ENCODE results near the gene TRERF1. TPM values are rescaled to one million over a fixed set of nuclear protein-coding genes. Genes with fewer than 3 reads are reported as not detected.

TRERF1 gene
- total RNA-seq, 4 donors from 2014 or later = 6.9 to 12.1 (median 8.8) TPM

DNA sequence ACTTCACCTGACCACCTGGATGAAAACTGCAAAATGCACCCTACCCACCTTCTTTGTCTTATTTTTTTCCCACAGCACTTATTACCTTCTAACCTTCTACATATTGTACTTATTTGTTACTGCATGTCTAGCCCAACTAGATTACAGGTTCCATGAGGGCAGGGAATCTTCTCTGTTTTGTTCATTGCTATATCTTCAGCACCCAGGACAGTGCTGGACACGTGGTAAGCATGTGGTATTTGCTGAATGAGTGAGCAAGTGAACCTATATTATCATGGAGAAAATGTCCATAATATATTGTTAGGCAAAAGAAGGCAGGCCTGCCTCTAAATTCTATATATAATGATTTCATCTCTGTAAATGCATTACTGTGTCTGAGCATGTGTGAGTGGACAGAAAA lies 107.0 kb downstream of the TRERF1 start:
- DNase-seq (ENCODE audit: low spot score in 2 of 2) = no peak
- TF ChIP-seq POLR2A (IDR thresholded peaks at IDR 0.05) (no peak), CTCF (IDR thresholded peaks at IDR 0.05) (no peak)
- intact Hi-C loops (cut with DNase I; ENCODE audit: low total_unique reads) = no loop called here
- H3K4me3 ChIP-seq (ENCODE audit: low read depth, poor library complexity, severe bottlenecking) = no peak overlapping the region
- 70 to 78% methylated on average over 1 of the region's 1 CpG for WGBS, 2 donors

DNA sequence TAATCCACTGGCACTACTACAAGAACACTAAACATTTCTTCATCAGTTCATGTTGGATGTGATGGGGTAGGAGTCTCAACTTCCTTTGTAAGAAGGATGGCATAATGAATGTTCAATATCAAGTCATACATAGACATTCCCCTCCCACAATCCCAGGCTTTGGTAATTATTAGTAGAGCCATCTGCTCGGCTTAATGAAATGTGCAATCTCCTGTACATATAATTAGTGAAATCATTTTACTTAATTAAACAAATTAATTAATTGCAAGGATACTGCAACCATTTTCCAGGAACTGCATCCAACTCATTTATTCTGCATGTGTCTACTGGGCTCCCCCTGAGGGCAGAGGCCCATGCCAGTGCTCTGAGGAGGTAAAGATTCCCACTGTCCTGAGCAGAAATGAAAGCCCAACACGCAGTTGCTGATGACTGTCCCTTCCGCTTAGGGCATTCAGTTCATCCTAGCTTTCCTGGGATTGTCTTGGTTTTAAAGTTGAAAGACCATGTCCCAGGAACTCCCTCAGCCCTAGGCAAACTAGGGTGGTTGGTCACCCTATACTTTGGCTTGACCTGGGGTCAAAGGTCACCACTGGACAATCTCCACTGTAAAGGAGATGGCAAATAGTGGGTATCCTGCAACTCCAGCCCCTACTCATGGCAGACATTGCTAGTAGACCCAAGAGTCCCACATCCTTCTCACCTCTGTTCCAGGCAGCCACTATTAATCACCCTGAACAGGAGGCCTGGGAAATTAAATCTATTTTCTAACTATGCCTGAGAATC lies 109.8 kb downstream of the TRERF1 start:
- TF ChIP-seq POLR2A (IDR thresholded peaks at IDR 0.05) (no peak), CTCF (IDR thresholded peaks at IDR 0.05) (no peak)
- 85% methylated on average over 3 of the region's 3 CpGs for WGBS, 2 donors
- DNase-seq (ENCODE audit: low spot score in 2 of 2) = no peak
- H3K4me3 ChIP-seq (ENCODE audit: low read depth, poor library complexity, severe bottlenecking) = no peak overlapping the region
- intact Hi-C loops (cut with DNase I; ENCODE audit: low total_unique reads) = no loop called here

GRCh38 chr6:42341221-42341620 lies 110.5 kb downstream of the TRERF1 start:
- 94 to 98% methylated on average over 5 of the region's 5 CpGs for WGBS, 2 donors
- H3K4me3 ChIP-seq (ENCODE audit: low read depth, poor library complexity, severe bottlenecking) = no peak overlapping the region
- TF ChIP-seq POLR2A (IDR thresholded peaks at IDR 0.05) (no peak), CTCF (IDR thresholded peaks at IDR 0.05) (no peak)
- no peak for DNase-seq (ENCODE audit: low spot score in 2 of 2)
- intact Hi-C loops (cut with DNase I; ENCODE audit: low total_unique reads) = no loop called here

DNA sequence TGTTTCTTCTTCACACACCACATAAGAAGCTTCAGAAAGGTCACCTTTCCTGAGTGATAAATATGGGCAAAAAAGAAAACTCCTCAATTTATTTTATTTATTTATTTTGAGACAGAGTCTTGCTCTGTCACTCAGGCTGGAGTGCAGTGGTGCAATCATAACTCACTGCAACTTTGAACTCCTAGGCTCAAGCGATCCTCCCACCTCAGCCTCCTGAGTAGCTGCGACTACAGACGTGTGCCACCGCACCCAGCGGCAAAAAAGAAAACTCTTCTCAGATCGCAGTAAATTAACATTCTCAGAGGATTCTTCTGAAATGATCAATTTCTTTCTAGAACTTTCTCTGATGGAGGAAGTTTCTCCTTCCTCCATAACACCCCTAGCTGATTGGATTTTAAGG lies 111.2 kb downstream of the TRERF1 start:
- WGBS, 2 donors = 87 to 92% methylated on average over 6 of the region's 6 CpGs
- no peak for DNase-seq (ENCODE audit: low spot score in 2 of 2)
- no peak overlapping the region for H3K4me3 ChIP-seq (ENCODE audit: low read depth, poor library complexity, severe bottlenecking)
- intact Hi-C loops (cut with DNase I; ENCODE audit: low total_unique reads) = no loop called here
- no peak for TF ChIP-seq POLR2A (IDR thresholded peaks at IDR 0.05)
- no peak for TF ChIP-seq CTCF (IDR thresholded peaks at IDR 0.05)

DNA sequence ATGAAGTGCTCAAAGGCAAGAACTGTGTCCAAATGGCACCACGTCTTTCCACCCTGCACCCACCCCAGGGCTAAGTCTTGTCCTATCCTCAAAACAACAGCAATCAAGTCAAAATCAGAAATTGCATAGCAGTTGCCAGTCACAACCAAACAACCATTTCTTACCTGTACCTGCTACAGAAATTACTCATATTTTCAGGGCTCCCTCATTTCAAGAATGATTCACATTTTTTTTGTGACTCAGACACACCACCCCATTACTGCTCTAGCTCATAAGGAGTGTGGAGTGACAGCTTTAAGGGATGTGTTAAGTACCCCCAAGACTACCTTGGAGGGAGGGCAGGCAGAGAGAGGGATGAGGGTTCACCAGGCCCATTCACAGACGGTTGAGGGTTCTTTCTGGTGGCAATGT lies 111.7 kb downstream of the TRERF1 start:
- intact Hi-C loops (cut with DNase I; ENCODE audit: low total_unique reads) = no loop called here
- H3K4me3 ChIP-seq (ENCODE audit: low read depth, poor library complexity, severe bottlenecking) = no peak overlapping the region
- no peak for TF ChIP-seq CTCF (IDR thresholded peaks at IDR 0.05)
- TF ChIP-seq POLR2A (IDR thresholded peaks at IDR 0.05) = no peak
- WGBS, 2 donors = 70 to 71% methylated on average over 2 of the region's 2 CpGs
- DNase-seq (ENCODE audit: low spot score in 2 of 2) = no peak

DNA sequence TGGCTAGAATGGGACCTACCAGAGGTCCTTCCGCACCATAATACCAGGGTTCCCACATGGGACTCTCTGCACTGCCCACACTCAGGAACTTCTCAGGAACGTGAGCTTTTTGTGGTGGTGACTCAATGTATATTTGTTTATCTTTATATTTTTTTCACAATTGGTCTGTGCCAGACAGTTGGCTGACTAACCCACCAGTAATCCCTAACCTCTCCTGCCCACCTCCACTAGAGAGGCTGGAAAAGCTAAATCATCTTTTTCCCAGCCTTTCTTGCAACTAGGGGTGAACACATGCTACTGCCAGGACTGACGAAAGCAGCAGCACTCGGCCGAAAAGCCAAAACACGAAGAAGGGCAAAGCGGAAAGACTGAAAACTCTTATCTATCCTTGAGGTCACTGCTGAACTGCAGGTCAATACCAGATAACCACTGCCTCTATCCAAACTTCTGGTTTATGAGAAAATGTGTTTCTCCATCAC lies 112.9 kb downstream of the TRERF1 start:
- TF ChIP-seq CTCF (IDR thresholded peaks at IDR 0.05) (no peak), POLR2A (IDR thresholded peaks at IDR 0.05) (no peak)
- intact Hi-C loops (cut with DNase I; ENCODE audit: low total_unique reads) = no loop called here
- no peak overlapping the region for H3K4me3 ChIP-seq (ENCODE audit: low read depth, poor library complexity, severe bottlenecking)
- DNase-seq (ENCODE audit: low spot score in 2 of 2) = no peak
- WGBS, 2 donors = 44 to 61% methylated on average over 7 of the region's 7 CpGs

Data from lower leg skin (tissue), 4 donors.